Chondrocyte (in vitro differentiated cells): ENCODE results near the gene POLR1E. TPM values are rescaled to one million over a fixed set of nuclear protein-coding genes. Genes with fewer than 3 reads are reported as not detected.

ENCODE experiments used
- DNase-seq: peaks from one replicate; pipeline ENCODE4 v3.0.0; 2021; ENCODE audit warnings: mixed read lengths, low spot score
- H3K27ac Mint-ChIP-seq: one replicate; pipeline ENCODE4 v1.8.0; 2021; ENCODE audit warnings: mild to moderate bottlenecking, moderate library complexity, mixed read lengths; ENCODE audit not compliant: unreplicated experiment
- H3K27me3 Mint-ChIP-seq: 2 replicates; pipeline ENCODE4 v1.8.0; 2021; ENCODE audit warnings: low read depth, mixed read lengths
- H3K36me3 Mint-ChIP-seq: 2 replicates; pipeline ENCODE4 v1.8.0; 2021; ENCODE audit warnings: low read depth, mixed read lengths
- H3K4me1 Mint-ChIP-seq: 2 replicates; pipeline ENCODE4 v1.8.0; 2021; ENCODE audit warnings: low read depth, mild to moderate bottlenecking, mixed read lengths
- H3K4me3 Mint-ChIP-seq: one replicate; pipeline ENCODE4 v1.8.0; 2021; ENCODE audit warnings: mild to moderate bottlenecking, moderate library complexity, mixed read lengths; ENCODE audit not compliant: unreplicated experiment
- H3K9me3 Mint-ChIP-seq: 2 replicates; pipeline ENCODE4 v1.8.0; 2021; ENCODE audit warnings: low read depth, mixed read lengths
- CTCF ChIP-seq: fragments of 200-600 bp; sonication (generic); IDR thresholded peaks from 2 replicates; pipeline ENCODE4 v1.5.0; 2021; ENCODE audit warnings: antibody characterized with exemption, mild to moderate bottlenecking, moderate library complexity
- total RNA-seq: library from RNA; stranded (reverse); gene quantifications from 3 replicates; pipeline ENCODE4 v1.2.1, GENCODE V29; 2021

The POLR1E gene
- total RNA-seq, 1 donor from 2014 or later = 12.7 TPM

- Mint-ChIP-seq H3K36me3 (peaks cover 29% of the 10 kb centered on the region), H3K4me1 (peaks cover 7% of the 10 kb centered on the region), H3K4me3 (no peak overlapping the region), H3K27me3 (no peaks in the 10 kb centered on the region), H3K27ac (no peak overlapping the region), H3K9me3 (no peaks in the 10 kb centered on the region)
- TF ChIP-seq CTCF = no peak
- no peak for DNase-seq
These were observed 47.4 kb upstream of the POLR1E start for GRCh38 chr9:37438359-37438758.

- H3K4me3 Mint-ChIP-seq = no peak overlapping the region
These were observed 43.9 kb upstream of the POLR1E start for GRCh38 chr9:37441776-37442370.

GRCh38 chr9:37442556-37442955 is 43.2 kb upstream of the POLR1E start:
- Mint-ChIP-seq H3K27ac (no peak overlapping the region), H3K36me3 (peaks cover 23% of the 10 kb centered on the region), H3K27me3 (no peaks in the 10 kb centered on the region), H3K9me3 (no peaks in the 10 kb centered on the region), H3K4me3 (no peak overlapping the region), H3K4me1 (peaks cover 3% of the 10 kb centered on the region)
- TF ChIP-seq CTCF = no peak
- no peak for DNase-seq

More at GRCh38 chr9:37441776-37442370, 43.9 kb upstream of the POLR1E start:
- DNase-seq = no peak
- Mint-ChIP-seq H3K27me3 (no peaks in the 10 kb centered on the region), H3K9me3 (no peaks in the 10 kb centered on the region), H3K36me3 (peaks cover 25% of the 10 kb centered on the region), H3K4me1 (peaks cover under 1% of the 10 kb centered on the region), H3K27ac (no peak overlapping the region)
- no peak for TF ChIP-seq CTCF

- Mint-ChIP-seq H3K27me3 (no peaks in the 10 kb centered on the region), H3K4me1 (peaks cover 7% of the 10 kb centered on the region), H3K4me3 (no peak overlapping the region), H3K36me3 (peaks cover 17% of the 10 kb centered on the region), H3K9me3 (no peaks in the 10 kb centered on the region), H3K27ac (no peak overlapping the region)
- no peak for DNase-seq
- TF ChIP-seq CTCF = no peak
These were observed 42.2 kb upstream of the POLR1E start for GRCh38 chr9:37443566-37443965.

GRCh38 chr9:37444890-37445289 is 40.9 kb upstream of the POLR1E start:
- Mint-ChIP-seq H3K27me3 (no peaks in the 10 kb centered on the region), H3K4me1 (peaks cover 7% of the 10 kb centered on the region), H3K4me3 (no peak overlapping the region), H3K9me3 (no peaks in the 10 kb centered on the region), H3K36me3 (peaks cover 17% of the 10 kb centered on the region), H3K27ac (no peak overlapping the region)
- no peak for TF ChIP-seq CTCF
- DNase-seq = no peak
